Lower leg skin (tissue), 4 donors: ENCODE data around the gene PDLIM1. TPM values are rescaled to one million over a fixed set of nuclear protein-coding genes. Genes with fewer than 3 reads are reported as not detected.
"Not testable (repeated sequence)": the region's sequence is repeated elsewhere in the genome, so short reads cannot be mapped to it uniquely, and the experiment has no call there.

Source experiments
- DNase-seq, 2 donors: peaks; one replicate each; pipeline ENCODE4 v3.0.0-alpha.2; 2019; ENCODE audit warnings: low spot score in 2 of 2
- H3K4me3 ChIP-seq: fragments of 200-600 bp; sonication (generic); 2 replicates; pipeline ENCODE4 v1.5.1; 2017; ENCODE audit warnings: mild to moderate bottlenecking, low read depth; ENCODE audit not compliant: poor library complexity, severe bottlenecking
- POLR2A ChIP-seq, 2 donors: fragments of 450-650 bp; IDR thresholded peaks; one replicate each; pipeline ENCODE4 v1.6.1; 2016 to 2017; ENCODE audit warnings: antibody characterized with exemption in 2 of 2, mild to moderate bottlenecking in 1 of 2, moderate library complexity in 1 of 2
- WGBS, 2 donors: methylation state at CpG; one replicate each; pipeline ENCODE4 v1.1.5; 2018; 5-methylcytosine and 5-hydroxymethylcytosine counted together
- intact Hi-C: fragments of 100-400 bp; cut with DNase I; formaldehyde crosslinking; loops from one replicate; pipeline ENCODE4 v1.15.0; 2023; ENCODE audit warnings: low total_unique reads
- total RNA-seq, 4 donors: library from RNA; depleted of rRNA; stranded (reverse); fragments of >200 nt; gene quantifications; one replicate each; pipeline ENCODE4 v1.1.0, GENCODE V29; 2016
- TF ChIP-seq, protein P1 (sequence below), 3 donors: fragments of 450-650 bp; IDR thresholded peaks; one replicate each; pipeline ENCODE4 v1.5.1; 2016; ENCODE audit warnings: antibody characterized with exemption in 3 of 3, mild to moderate bottlenecking in 3 of 3, moderate library complexity in 2 of 3

PDLIM1 gene
- total RNA-seq, 4 donors from 2014 or later, result 46.3 to 85.0 (median 61.4) TPM

DNA sequence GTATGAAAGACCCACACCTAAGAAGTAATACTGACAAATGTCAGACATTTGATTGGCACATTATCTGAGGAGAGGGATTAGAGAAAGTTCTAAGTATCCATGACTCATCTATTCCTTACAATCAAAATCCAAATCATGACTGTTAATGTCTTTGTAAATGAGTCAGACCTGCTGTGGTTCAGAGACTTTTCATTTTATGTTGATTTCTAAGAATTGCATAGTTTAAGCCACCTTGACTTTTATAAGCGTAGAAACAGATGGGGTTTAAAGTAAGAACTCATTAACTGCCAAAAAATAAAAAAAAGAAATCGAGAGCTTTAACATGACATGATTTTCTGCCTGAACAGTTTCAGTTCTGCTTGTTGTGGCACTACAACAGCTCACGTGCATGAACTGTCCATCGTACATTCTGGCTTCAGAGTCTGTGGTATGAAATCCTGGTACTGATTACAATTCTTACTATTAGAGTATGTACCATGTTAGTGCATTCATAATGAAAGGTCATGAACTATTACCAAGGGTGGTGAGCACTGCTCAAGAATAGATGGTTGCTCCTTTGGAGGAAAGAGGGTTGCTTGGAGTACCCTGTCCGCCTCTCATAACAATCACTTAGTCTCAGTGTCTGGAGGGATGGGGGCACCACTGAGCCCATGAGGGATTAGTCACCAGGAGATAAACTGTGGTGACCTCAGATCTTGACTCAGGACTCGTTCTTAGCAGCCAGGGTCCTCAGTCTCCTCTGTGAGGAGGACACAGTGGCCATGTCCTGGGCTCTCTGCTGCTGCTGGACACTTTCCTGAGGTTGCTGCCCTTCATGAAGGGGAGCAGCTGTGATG is 54.5 kb downstream of the PDLIM1 start:
- 46 to 47% methylated on average over 6 of the region's 6 CpGs for WGBS, 2 donors
- TF ChIP-seq, protein P1, sequence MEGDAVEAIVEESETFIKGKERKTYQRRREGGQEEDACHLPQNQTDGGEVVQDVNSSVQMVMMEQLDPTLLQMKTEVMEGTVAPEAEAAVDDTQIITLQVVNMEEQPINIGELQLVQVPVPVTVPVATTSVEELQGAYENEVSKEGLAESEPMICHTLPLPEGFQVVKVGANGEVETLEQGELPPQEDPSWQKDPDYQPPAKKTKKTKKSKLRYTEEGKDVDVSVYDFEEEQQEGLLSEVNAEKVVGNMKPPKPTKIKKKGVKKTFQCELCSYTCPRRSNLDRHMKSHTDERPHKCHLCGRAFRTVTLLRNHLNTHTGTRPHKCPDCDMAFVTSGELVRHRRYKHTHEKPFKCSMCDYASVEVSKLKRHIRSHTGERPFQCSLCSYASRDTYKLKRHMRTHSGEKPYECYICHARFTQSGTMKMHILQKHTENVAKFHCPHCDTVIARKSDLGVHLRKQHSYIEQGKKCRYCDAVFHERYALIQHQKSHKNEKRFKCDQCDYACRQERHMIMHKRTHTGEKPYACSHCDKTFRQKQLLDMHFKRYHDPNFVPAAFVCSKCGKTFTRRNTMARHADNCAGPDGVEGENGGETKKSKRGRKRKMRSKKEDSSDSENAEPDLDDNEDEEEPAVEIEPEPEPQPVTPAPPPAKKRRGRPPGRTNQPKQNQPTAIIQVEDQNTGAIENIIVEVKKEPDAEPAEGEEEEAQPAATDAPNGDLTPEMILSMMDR (IDR thresholded peaks at IDR 0.05), result no peak
- no peak for TF ChIP-seq POLR2A (IDR thresholded peaks at IDR 0.05)
- no peak for DNase-seq
- intact Hi-C loops, result loop anchor here (10.0 kb wide), 1 partner anchor 51 kb away; no protein-coding TSS in a partner anchor
- no peak overlapping the region for H3K4me3 ChIP-seq

DNA sequence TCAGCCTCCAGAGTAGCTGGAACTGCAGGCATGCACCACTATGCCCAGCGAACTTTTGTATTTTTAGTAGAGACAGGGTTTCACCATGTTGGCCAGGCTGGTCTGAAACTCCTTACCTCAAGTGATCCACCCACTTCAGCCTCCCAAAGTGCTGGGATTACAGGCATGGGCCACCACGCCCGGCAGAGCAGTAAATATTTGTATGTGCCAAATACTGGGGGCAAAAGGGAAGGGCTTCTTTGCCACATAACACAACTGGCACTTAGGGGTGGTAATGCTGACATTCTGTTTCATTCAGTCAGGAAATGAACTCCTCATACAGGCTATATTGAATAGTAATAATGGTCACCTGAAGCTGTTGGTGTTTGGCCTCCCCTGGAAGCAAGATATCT is 55.1 kb downstream of the PDLIM1 start:
- intact Hi-C loops, result loop anchor here (10.0 kb wide), 1 partner anchor 51 kb away; no protein-coding TSS in a partner anchor
- WGBS, 2 donors, result 60 to 69% methylated on average over 3 of the region's 3 CpGs
- no peak overlapping the region for H3K4me3 ChIP-seq
- no peak for TF ChIP-seq POLR2A (IDR thresholded peaks at IDR 0.05)
- TF ChIP-seq, protein P1 (IDR thresholded peaks at IDR 0.05), result no peak
- no peak for DNase-seq

DNA sequence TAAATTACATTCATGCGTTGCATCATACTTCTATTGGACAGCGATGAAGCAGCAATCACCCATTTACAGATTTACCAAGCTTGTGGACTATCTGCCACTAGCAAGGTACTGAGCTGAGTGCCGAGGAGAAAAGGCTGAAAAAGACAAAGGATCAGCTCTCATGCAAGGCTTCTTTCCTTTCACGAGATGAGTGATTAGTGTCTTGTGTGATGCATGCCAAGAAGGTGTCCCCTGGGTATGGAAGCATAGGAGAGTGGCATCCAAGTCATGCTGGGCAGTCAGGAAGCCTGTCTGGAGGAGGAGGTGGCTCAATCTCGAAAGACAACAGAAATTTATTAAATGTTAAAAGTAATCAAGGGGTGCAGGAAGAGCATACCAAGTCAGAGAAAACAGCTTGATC is 55.9 kb downstream of the PDLIM1 start:
- no peak for TF ChIP-seq POLR2A (IDR thresholded peaks at IDR 0.05)
- TF ChIP-seq, protein P1 (IDR thresholded peaks at IDR 0.05), result no peak
- no peak for DNase-seq
- no peak overlapping the region for H3K4me3 ChIP-seq
- intact Hi-C loops, result loop anchor here (10.0 kb wide), 1 partner anchor 50 kb away; no protein-coding TSS in a partner anchor
- 70 to 82% methylated on average over 5 of the region's 5 CpGs for WGBS, 2 donors

DNA sequence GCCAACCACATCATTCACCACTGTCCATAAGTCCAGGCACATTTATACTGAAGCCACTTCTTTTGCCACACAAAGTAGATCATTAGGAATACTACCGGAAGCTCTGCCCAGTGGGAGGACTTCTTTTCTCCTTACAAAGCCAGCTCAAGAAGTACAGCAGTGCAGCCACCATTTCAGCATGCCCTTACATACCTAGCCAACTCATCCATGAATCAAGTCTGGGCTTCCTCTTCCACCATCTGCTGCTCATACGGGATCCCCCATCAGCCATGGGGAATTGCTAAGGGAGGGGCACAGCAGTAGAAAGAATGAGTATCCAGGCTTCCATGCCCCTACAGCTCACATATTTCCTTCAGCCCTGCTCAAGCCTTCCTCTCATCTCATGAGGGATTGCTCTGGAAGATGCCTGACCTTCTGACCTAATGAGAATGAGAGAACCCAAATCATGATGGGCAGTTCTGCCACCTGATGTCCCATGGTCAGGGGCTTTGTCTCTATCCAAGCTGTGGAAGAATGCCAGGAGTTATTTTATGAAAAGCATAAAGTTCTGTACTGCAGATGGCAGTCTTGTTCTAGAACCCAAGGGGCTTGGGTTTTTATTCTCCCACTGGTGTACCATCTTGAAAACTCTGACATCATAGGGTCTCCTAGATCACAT is 57.3 kb downstream of the PDLIM1 start:
- intact Hi-C loops, result loop anchor here (10.0 kb wide), 1 partner anchor 49 kb away; no protein-coding TSS in a partner anchor
- no peak for DNase-seq
- 64 to 78% methylated on average over 2 of the region's 2 CpGs for WGBS, 2 donors
- no peak overlapping the region for H3K4me3 ChIP-seq
- TF ChIP-seq, protein P1 (IDR thresholded peaks at IDR 0.05), result no peak
- no peak for TF ChIP-seq POLR2A (IDR thresholded peaks at IDR 0.05)

DNA sequence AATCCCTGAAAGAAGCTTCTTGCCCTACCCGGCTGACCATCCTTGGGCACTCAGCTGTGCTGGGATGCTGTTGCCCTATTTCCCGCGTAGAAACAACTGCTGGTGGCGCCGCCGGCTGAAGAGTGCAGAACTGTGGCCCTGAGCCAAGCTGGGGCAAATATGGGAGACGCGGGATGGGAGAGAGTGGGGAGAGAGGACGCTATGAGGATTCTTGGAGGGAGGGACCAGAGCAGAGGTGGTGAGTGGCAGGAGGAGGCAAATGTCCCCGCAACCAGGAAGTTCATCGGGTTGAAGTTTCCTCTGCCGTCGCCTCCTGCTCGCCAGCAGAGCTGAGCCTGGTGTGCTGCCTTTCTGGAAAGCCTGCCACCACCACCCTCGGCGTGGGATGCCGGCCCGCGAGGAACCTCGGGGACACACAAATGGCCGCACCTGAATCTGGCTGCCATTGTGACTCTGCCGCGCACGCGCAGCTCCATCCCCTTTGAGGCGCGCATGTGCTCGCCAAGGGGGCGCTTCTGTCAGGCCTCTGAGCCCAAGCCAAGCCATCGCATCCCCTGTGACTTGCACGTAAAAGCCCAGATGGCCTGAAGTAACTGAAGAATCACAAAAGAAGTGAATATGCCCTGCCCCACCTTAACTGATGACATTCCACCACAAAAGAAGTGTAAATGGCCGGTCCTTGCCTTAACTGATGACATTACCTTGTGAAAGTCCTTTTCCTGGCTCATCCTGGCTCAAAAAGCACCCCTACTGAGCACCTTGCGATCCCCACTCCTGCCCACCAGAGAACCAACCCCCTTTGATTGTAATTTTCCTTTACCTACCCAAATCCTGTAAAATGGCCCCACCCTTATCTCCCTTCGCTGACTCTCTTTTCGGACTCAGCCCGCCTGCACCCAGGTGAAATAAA is 59.9 kb downstream of the PDLIM1 start:
- intact Hi-C loops, result loop anchor here (10.0 kb wide), 1 partner anchor 46 kb away; no protein-coding TSS in a partner anchor
- not testable (repeated sequence) for DNase-seq, H3K4me3 ChIP-seq
- 26 to 60% methylated on average over 32 to 36 of the region's 36 CpGs for WGBS, 2 donors
